Astrocyte (in vitro differentiated cells and primary cell): ENCODE results near the gene CAMK1G.

Source experiments
- CTCF ChIP-seq: IDR thresholded peaks from 2 replicates; pipeline ENCODE4 v1.5.1; 2011; ENCODE audit warnings: low read depth, mild to moderate bottlenecking, inconsistent platforms, low read length, moderate library complexity; ENCODE audit not compliant: insufficient read depth
- EZH2 ChIP-seq: IDR thresholded peaks from 2 replicates; pipeline ENCODE4 v1.6.1; 2012; ENCODE audit warnings: mild to moderate bottlenecking, low read length, inconsistent platforms; ENCODE audit not compliant: insufficient read depth

- TF ChIP-seq EZH2 (no peak), CTCF (no peak)
These were observed 22.0 kb upstream of the CAMK1G start for GRCh38 chr1:209561532-209561931.
